GM21576 (cell line): ENCODE results near the gene KCND3.

ENCODE experiments used
- ATAC-seq: cut with Tn5 transposase; IDR thresholded peaks from one replicate; pipeline ENCODE4 v1.9.1; 2021; ENCODE audit warnings: mild to moderate bottlenecking, moderate library complexity; ENCODE audit not compliant: unreplicated experiment

Gene KCND3

GRCh38 chr1:111921948-111922347 lies 67.5 kb downstream of the KCND3 start:
- no peak for ATAC-seq

GRCh38 chr1:111920221-111921024 lies 69.0 kb downstream of the KCND3 start:
- no peak for ATAC-seq

GRCh38 chr1:111911776-111912515 lies 77.5 kb downstream of the KCND3 start:
- ATAC-seq, result no peak

GRCh38 chr1:111911061-111911460 lies 78.4 kb downstream of the KCND3 start:
- ATAC-seq, result no peak

GRCh38 chr1:111909030-111909429 lies 80.4 kb downstream of the KCND3 start:
- no peak for ATAC-seq

- ATAC-seq, result no peak
Observed at GRCh38 chr1:111908011-111908621, 81.4 kb downstream of the KCND3 start.

GRCh38 chr1:111907321-111907720 lies 82.1 kb downstream of the KCND3 start:
- no peak for ATAC-seq

- no peak for ATAC-seq
Observed at GRCh38 chr1:111906816-111907215, 82.7 kb downstream of the KCND3 start.

- ATAC-seq, result no peak
Observed at GRCh38 chr1:111906111-111906510, 83.4 kb downstream of the KCND3 start.

- no peak for ATAC-seq
Observed at GRCh38 chr1:111904478-111905218, 84.8 kb downstream of the KCND3 start.

GRCh38 chr1:111903871-111904449 lies 85.5 kb downstream of the KCND3 start:
- ATAC-seq, result no peak

- ATAC-seq, result no peak
Observed at GRCh38 chr1:111903148-111903870, 86.2 kb downstream of the KCND3 start.

- no peak for ATAC-seq
Observed at GRCh38 chr1:111895469-111895868, 94.0 kb downstream of the KCND3 start.

GRCh38 chr1:111895017-111895416 lies 94.5 kb downstream of the KCND3 start:
- ATAC-seq, result no peak

- no peak for ATAC-seq
Observed at GRCh38 chr1:111894497-111894896, 95.0 kb downstream of the KCND3 start.

- ATAC-seq, result no peak
Observed at GRCh38 chr1:111891566-111891965, 97.9 kb downstream of the KCND3 start.

GRCh38 chr1:111888740-111889376 lies 100.6 kb downstream of the KCND3 start:
- no peak for ATAC-seq

GRCh38 chr1:111887875-111888274 lies 101.6 kb downstream of the KCND3 start:
- no peak for ATAC-seq

- no peak for ATAC-seq
Observed at GRCh38 chr1:111887385-111887784, 102.1 kb downstream of the KCND3 start.

- ATAC-seq, result no peak
Observed at GRCh38 chr1:111886741-111887140, 102.7 kb downstream of the KCND3 start.
